DOHH2 (cell line): Measurements from ENCODE around the gene FAM241B.

ENCODE experiments used
- CTCF ChIP-seq: fragments of 200-600 bp; sonication (generic); IDR thresholded peaks from one replicate; pipeline ENCODE4 v1.5.1; 2014; ENCODE audit warnings: antibody characterized with exemption, mild to moderate bottlenecking, low read depth, low read length; ENCODE audit not compliant: poor library complexity, severe bottlenecking
- EZH2phosphoT487 ChIP-seq: fragments of 200-600 bp; sonication (generic); IDR thresholded peaks from 2 replicates; pipeline ENCODE4 v1.6.1; 2017; ENCODE audit warnings: borderline replicate concordance, mild to moderate bottlenecking, antibody characterized with exemption, low read length, moderate library complexity, mixed read lengths

- TF ChIP-seq CTCF (no peak), EZH2phosphoT487 (no peak)
Measured at GRCh38 chr10:69612760-69613159, 17.3 kb upstream of the FAM241B start.
